Type B pancreatic cell (in vitro differentiated cells): ENCODE measurements around the gene C12orf42. TPM values are rescaled to one million over a fixed set of nuclear protein-coding genes. Genes with fewer than 3 reads are reported as not detected.

Source experiments
- DNase-seq: peaks from one replicate; pipeline ENCODE4 v3.0.0; 2021; ENCODE audit warnings: mixed read lengths; ENCODE audit not compliant: unreplicated experiment; ENCODE audit errors: extremely low spot score
- H3K27ac Mint-ChIP-seq: 2 replicates; pipeline ENCODE4 v1.8.0; 2021; ENCODE audit warnings: mild to moderate bottlenecking, mixed read lengths
- H3K27me3 Mint-ChIP-seq: 2 replicates; pipeline ENCODE4 v1.8.0; 2021; ENCODE audit warnings: mixed read lengths
- H3K36me3 Mint-ChIP-seq: 2 replicates; pipeline ENCODE4 v1.8.0; 2021; ENCODE audit warnings: mixed read lengths
- H3K4me1 Mint-ChIP-seq: one replicate; pipeline ENCODE4 v1.8.0; 2021; ENCODE audit warnings: mixed read lengths; ENCODE audit not compliant: unreplicated experiment
- H3K4me3 Mint-ChIP-seq: 2 replicates; pipeline ENCODE4 v1.8.0; 2021; ENCODE audit warnings: mild to moderate bottlenecking, mixed read lengths
- H3K9me3 Mint-ChIP-seq: 2 replicates; pipeline ENCODE4 v1.8.0; 2021; ENCODE audit warnings: mixed read lengths
- total RNA-seq: library from RNA; stranded (reverse); gene quantifications from 2 replicates; pipeline ENCODE4 v1.2.1, GENCODE V29; 2021; ENCODE audit warnings: low replicate concordance
- TF ChIP-seq, protein P1 (sequence below): fragments of 200-600 bp; sonication (generic); conservative IDR thresholded peaks from 2 replicates; pipeline ENCODE4 v1.5.0; 2021; ENCODE audit warnings: antibody characterized with exemption, mild to moderate bottlenecking

Gene C12orf42
- total RNA-seq, 1 donor from 2014 or later = not detected

DNA sequence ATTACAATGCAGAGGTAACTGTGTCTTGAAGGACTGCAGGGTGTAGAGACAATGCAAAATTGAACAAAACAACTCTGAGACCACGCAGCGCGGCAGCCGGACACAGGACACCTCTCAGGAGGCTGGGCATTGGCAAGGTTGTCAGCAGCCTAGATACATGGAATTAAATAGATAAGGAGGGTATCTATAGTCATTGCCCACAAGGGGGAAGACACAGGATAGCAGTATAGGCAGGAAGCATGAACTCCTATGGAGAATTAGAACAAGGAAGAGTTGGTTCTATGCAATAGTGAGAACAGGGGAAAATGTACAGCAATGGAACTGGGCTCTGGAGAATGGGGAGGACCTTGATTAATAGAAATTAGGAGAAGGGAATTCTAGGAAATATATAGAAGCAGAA, 164.1 kb downstream of the C12orf42 start:
- Mint-ChIP-seq H3K36me3 (no peaks in the 10 kb centered on the region), H3K27me3 (peaks cover 17% of the 10 kb centered on the region), H3K4me1 (no peaks in the 10 kb centered on the region), H3K9me3 (no peaks in the 10 kb centered on the region), H3K27ac (no peak overlapping the region), H3K4me3 (no peak overlapping the region)
- no peak for DNase-seq
- TF ChIP-seq, protein P1, sequence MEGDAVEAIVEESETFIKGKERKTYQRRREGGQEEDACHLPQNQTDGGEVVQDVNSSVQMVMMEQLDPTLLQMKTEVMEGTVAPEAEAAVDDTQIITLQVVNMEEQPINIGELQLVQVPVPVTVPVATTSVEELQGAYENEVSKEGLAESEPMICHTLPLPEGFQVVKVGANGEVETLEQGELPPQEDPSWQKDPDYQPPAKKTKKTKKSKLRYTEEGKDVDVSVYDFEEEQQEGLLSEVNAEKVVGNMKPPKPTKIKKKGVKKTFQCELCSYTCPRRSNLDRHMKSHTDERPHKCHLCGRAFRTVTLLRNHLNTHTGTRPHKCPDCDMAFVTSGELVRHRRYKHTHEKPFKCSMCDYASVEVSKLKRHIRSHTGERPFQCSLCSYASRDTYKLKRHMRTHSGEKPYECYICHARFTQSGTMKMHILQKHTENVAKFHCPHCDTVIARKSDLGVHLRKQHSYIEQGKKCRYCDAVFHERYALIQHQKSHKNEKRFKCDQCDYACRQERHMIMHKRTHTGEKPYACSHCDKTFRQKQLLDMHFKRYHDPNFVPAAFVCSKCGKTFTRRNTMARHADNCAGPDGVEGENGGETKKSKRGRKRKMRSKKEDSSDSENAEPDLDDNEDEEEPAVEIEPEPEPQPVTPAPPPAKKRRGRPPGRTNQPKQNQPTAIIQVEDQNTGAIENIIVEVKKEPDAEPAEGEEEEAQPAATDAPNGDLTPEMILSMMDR = no peak

DNA sequence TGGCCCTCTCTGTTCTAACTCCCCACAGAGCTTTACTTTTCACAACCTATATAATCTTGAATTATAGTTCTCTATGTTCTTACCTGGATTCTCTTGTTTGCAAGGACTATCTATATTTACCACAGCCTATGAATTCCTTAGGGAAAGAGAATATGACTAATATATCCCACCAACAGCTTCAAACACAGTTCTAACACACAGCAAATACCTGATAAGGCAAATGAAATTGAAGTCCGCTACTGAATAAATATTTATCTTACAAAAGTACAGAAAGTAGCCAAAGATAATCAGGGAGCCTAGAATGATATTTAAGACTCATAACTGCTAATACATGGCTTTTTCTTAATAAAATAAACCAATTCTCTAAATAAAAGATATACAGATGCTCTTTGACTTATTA, 165.1 kb downstream of the C12orf42 start:
- Mint-ChIP-seq H3K4me1 (no peaks in the 10 kb centered on the region), H3K27me3 (peaks cover 12% of the 10 kb centered on the region), H3K27ac (no peak overlapping the region), H3K4me3 (no peak overlapping the region), H3K9me3 (no peaks in the 10 kb centered on the region), H3K36me3 (no peaks in the 10 kb centered on the region)
- DNase-seq = no peak
- TF ChIP-seq, protein P1 = no peak

DNA sequence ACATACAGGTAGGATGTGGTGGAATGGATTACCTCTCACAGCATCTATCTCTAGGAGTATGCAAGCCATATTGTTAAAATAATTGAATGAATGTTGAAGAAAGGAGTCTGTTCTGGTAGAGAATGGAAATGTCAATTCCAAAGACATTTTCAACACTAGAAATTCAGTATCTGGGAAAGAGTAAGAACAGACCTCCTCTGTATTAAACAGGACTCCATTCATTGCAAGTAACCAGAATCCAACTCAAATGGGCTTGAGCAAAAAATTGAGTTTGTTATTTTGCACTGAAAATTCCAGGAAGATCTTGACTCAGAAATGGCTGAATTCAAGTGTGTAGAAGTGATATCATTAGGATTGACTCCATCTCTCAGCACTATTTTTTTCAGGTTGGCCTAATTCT, 168.1 kb downstream of the C12orf42 start:
- Mint-ChIP-seq H3K27ac (no peak overlapping the region), H3K27me3 (peaks cover 10% of the 10 kb centered on the region), H3K4me1 (no peaks in the 10 kb centered on the region), H3K9me3 (no peaks in the 10 kb centered on the region), H3K4me3 (no peak overlapping the region), H3K36me3 (no peaks in the 10 kb centered on the region)
- DNase-seq = no peak
- TF ChIP-seq, protein P1 = no peak

DNA sequence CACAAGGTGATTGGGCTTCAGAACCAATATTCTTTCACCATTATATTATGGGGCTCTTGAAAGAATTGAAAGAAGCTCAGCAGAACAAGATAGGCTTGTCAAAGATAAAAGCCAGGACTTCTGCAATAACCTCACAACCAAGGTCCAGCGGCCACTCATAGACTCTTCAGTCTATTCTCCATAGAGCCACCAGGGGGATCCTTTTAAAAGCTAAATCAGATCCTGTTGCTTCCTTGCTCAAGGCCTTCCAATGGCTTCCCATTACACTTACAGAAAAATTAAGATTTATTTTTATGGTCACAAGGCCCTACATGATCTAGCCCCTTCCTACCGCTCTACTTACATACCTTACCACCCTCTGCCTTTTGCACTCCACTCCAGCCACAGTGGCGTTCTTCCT, 169.6 kb downstream of the C12orf42 start:
- Mint-ChIP-seq H3K9me3 (no peaks in the 10 kb centered on the region), H3K4me1 (no peaks in the 10 kb centered on the region), H3K27ac (no peak overlapping the region), H3K36me3 (no peaks in the 10 kb centered on the region), H3K4me3 (no peak overlapping the region), H3K27me3 (peaks cover 3% of the 10 kb centered on the region)
- no peak for DNase-seq
- TF ChIP-seq, protein P1 = peak; percentile 73

DNA sequence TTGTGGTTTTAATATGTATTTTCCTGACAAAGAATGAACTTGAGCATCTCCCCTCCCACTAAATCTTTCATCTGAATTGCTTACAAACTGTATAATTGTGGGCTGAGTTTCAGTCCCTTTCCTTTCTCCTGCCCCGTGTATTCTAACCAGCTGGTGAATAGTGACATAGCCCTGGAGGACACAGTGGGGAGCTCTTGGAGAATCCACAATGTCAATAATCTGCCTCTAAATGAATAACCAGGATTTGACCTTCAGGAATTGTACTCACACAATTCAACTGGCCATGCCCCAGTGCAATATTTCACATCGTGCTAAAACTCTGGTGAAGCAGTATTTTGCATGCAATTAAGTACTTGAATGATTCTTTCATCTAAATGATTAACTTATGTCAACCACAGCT, 177.2 kb downstream of the C12orf42 start:
- Mint-ChIP-seq H3K27ac (no peak overlapping the region), H3K9me3 (no peaks in the 10 kb centered on the region), H3K4me1 (no peaks in the 10 kb centered on the region), H3K27me3 (peaks cover 5% of the 10 kb centered on the region), H3K4me3 (no peak overlapping the region), H3K36me3 (no peaks in the 10 kb centered on the region)
- DNase-seq = no peak
- TF ChIP-seq, protein P1 = no peak

DNA sequence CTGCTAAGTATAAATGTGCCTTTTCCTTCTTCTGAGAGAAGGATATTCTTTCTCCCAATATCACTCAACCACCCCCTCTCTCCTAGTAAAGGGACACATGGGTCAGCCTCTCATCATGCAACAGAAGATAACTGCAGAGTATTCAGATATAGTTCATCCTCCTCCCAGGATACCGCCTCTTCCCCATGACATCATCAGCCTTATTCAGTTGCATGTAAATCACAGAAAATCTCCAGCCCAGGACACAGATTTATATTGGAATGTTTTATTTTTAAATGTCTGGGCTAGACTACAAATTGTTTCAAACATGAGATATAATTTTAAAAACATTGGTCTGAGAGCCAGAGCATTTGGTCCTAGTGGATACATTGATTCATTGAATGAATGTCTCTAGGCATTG, 178.5 kb downstream of the C12orf42 start:
- TF ChIP-seq, protein P1 = no peak
- Mint-ChIP-seq H3K27me3 (peaks cover 5% of the 10 kb centered on the region), H3K36me3 (no peaks in the 10 kb centered on the region), H3K27ac (no peak overlapping the region), H3K4me3 (no peak overlapping the region), H3K9me3 (no peaks in the 10 kb centered on the region), H3K4me1 (no peaks in the 10 kb centered on the region)
- no peak for DNase-seq
